HG02763 (cell line): ENCODE data around the gene TTC9.

Experiments
- ATAC-seq: cut with Tn5 transposase; IDR thresholded peaks from one replicate; pipeline ENCODE4 v1.9.1; 2021; ENCODE audit warnings: mild to moderate bottlenecking, moderate library complexity; ENCODE audit not compliant: unreplicated experiment

TTC9 gene

DNA sequence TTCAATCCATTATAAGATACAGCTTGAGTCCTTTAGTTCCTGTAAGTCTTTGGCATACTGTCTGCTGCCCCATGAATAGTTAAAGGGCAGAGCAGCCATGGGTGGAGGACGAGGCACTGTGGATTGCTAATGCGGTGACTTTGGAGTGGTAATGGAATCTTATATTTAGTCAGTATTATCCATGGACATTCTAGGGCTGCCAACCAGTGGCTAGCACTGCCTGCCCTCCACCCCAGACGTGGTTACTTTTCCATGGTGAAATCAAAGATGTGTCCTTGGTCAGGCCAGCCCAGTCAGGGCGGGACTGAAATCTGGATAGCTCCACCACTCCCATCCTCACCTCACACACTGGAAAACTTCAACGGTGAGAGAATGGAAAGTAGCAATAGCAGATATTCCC lies 2.3 kb downstream of the TTC9 start:
- no peak for ATAC-seq

DNA sequence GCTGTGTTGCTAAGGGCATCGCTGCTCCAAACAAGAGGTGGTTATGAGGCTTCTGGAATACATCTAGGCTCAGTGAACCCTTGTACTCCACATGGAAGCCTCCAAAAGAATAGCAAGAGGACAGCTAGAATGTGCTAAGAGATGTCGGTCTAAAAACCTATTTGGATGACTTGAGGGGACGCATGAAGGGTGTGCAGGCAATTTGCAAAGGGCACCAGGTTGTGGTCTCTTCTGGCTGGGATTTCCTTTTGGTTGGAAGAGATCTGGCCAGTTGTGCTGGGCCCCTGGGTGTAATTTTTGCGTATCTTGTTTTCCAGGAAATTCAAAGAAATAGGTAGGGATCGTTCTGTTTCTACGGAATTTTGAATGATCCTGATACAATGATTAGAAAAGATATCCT lies 4.2 kb downstream of the TTC9 start:
- no peak for ATAC-seq

- ATAC-seq: no peak
Measured at GRCh38 chr14:70646705-70647104, 5.0 kb downstream of the TTC9 start.

DNA sequence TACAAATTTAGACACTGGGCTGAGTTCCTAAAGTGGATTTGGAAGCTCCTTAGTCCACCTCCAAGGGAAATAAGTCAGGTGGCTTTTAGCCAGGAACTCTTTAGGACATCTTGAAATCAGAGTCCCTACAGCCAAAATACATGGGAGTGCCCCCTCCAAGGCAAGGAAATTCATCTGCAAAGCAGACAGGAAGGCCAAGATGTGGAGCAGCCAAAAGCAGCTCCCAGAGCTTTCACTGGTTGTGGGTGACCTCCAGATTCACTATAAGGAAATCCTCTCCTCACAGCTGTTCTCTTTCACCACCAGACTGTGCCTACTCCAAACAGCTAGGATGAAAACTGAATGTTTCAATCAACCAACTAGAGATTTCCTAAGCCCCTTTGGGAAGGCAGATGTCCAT lies 6.6 kb downstream of the TTC9 start:
- no peak for ATAC-seq

DNA sequence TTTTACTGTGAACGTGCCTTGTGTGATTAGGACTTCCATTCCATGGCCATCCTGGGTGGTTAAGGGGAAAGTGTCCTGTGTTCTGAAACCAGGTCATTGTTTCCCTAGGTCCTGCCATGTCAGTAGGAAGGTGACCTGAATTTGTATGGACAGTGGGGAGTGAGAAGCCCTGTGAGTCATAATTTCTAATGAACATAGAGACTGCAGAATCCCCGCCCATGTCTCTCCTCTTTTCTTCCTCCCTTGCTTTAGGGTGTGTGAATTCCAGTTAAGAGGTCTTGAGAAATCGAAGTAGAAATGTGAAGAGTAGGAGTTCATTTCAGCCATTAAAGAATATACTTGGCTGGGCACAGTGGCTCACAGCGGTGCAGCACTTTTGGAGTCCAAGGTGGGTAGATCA lies 8.1 kb downstream of the TTC9 start:
- no peak for ATAC-seq

- no peak for ATAC-seq
Measured at GRCh38 chr14:70651522-70651921, 9.8 kb downstream of the TTC9 start.

- no peak for ATAC-seq
Measured at GRCh38 chr14:70652871-70653270, 11.2 kb downstream of the TTC9 start.

GRCh38 chr14:70653662-70654061 lies 11.9 kb downstream of the TTC9 start:
- ATAC-seq: no peak

DNA sequence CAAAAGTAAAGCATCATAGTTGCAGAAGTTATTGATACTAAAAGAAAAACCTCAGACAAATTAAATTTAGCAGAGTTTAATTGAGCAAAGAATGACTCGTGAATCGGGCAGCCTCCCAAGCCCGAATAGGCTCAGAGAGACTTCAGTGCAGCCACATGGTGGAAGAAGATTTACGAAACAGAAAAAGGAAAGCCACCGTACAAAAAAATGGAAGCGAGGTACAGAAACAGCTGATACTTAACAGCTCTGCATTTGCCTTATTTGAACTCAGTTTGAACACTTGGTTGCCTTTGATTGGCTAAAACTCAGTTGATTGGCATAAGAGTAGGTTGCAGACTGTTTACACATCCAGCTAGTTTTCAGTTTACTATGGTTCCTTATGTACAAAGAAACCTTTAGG lies 12.9 kb downstream of the TTC9 start:
- ATAC-seq: peak; percentile 34

GRCh38 chr14:70655110-70655826 lies 13.6 kb downstream of the TTC9 start:
- ATAC-seq: peak; percentile 72

DNA sequence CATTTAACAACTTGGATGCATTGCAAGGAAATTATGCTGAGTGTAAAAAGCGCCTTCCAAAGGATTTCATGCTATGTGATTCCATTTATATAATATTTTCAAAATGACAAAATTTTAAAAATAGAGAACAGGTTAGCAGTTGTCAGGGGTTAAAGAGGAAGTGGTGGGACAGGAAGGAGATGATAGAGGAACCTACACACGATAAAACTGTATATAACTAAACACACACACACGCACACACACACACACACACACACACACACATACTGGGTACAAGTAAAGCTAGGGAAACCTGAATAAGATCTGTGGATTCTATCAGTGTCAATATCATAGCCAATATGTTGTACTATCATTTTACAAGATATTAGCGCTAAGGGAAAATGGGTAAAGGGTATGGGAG lies 17.2 kb downstream of the TTC9 start:
- ATAC-seq: no peak

- ATAC-seq: no peak
Measured at GRCh38 chr14:70660967-70661893, 19.5 kb downstream of the TTC9 start.

DNA sequence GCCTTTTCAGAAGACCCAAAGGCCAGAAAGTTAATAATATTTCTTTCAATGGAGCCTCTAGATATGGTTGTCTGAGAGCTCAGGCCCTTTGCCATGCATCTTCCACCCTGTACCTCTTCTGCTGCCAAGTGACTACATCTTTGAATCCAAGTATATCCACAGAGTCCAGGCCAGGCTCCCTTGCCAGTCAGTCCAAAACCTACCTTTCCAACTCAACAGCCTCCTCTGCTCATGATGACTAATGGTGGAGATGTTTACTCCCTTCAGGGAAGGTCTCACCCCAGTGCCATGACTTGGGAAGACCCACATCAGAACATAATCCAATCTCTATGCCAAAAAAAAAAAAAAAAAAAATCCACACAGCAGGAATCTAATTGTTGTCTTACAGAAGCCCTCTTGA lies 20.4 kb downstream of the TTC9 start:
- no peak for ATAC-seq

- ATAC-seq: no peak
Measured at GRCh38 chr14:70662816-70663215, 21.1 kb downstream of the TTC9 start.

GRCh38 chr14:70663707-70664179 lies 22.0 kb downstream of the TTC9 start:
- ATAC-seq: peak; percentile 45

DNA sequence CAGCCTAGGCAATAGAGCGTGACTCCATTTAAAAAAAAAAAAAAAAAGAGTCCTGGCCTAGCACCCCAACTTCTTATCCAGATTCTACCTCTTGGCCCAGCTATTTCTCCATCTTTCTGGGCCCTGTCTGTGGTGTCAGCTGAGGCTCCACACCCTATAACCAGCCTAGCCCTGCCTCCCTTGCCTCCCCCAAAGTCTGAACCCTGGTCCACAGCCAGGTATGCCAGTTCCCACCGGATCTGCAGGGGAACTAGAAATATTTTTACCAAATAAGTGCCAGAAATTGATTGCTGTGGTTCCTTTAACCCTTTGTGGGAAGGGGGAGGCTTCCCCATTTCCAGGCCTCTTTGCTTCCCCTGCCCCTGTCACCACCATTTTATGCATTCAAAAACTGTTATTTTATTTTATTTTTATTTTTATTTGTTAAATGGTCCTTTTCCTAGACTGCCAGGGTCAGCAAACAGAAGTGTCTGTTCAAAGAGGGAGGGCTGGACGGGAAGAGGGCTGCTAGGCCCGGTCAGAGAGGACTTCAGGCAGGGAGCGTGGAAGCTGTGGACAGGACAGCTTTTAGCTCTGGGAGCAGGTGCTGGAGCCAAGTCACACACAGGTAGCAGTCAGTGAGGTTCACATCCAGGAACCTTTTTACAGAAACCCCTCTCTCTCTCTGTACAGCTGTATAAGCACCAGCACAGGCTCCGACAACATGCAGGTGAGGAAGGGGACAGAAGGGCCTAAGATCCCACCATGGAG lies 23.2 kb downstream of the TTC9 start:
- ATAC-seq: peak; percentile 14

- peak; percentile 52 for ATAC-seq
Measured at GRCh38 chr14:70665448-70666360, 24.0 kb downstream of the TTC9 start.

GRCh38 chr14:70666361-70666686 lies 24.6 kb downstream of the TTC9 start:
- no peak for ATAC-seq

DNA sequence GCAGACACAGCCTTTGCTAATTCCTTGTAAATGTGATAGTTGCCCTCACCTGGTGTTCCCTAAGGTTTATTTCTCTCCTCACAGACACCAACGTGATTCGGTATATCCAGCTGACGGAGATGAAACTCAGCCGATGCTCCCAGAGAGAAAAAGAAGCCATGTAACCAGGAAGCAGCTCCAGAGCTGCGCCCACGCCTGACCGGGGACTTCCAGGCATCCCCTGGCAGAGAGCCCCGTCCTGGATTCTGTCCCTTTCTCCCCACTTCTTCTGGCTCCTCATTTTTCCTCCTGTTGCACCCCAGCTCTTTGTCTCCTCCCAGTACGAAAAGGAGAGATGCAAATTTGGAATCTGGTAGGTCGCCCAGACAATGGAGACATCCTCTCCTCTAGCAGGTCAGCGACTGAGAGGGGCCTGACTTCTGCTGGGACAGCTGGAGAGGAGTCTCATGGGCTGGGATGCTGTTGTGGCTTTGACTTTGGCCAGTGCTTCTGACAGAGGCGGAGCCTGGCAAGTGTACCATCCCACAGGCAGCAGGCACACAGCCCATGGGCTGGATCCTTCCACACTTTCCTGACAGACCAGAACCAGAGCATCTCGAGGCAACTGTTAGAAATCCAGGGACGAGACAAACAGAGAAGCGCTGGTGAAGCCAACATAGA lies 29.4 kb downstream of the TTC9 start:
- no peak for ATAC-seq
